ENCODE results near the gene ZNF774. TPM values are rescaled to one million over a fixed set of nuclear protein-coding genes. Genes with fewer than 3 reads are reported as not detected.

The ZNF774 gene
- total and polyA plus RNA-seq, 2 of the 8 experiments (the other 6 are each of a cell fraction or from before 2014, with no cell fraction given), result 0.82 to 2.6 TPM

- no peak overlapping the region for H2BK120ac ChIP-seq (replicated peaks; ENCODE audit: low read depth, low read length)
- no peak overlapping the region for H3K14ac ChIP-seq (ENCODE audit: insufficient read length)
- DNase-seq (ENCODE audit: low read depth in 1 of 2, low spot score in 2 of 2) (no peak), FAIRE-seq (no peak)
- H3K18ac ChIP-seq (ENCODE audit: extremely low read depth, low read length), result no peak overlapping the region
- no peak overlapping the region for H3K4me2 ChIP-seq (ENCODE audit: insufficient read depth in 1 of 2, low read depth in 2 of 2, low read length in 2 of 2)
- no peak overlapping the region for H2BK20ac ChIP-seq (ENCODE audit: low read length)
- no peaks in the 10 kb centered on the region for H3K79me2 ChIP-seq (ENCODE audit: control insufficient read depth in 1 of 2, insufficient read depth in 2 of 2, low read length in 2 of 2)
- no peak overlapping the region for H3K27ac ChIP-seq (ENCODE audit: low read depth, low read length)
- no peak overlapping the region for H2AFZ ChIP-seq (ENCODE audit: low read length)
- H3K23me2 ChIP-seq (ENCODE audit: low read depth, low read length), result no peaks in the 10 kb centered on the region
- no peak overlapping the region for H2BK5ac ChIP-seq (ENCODE audit: low read depth, low read length)
- 90% methylated on average over 7 of the region's 7 CpGs; no CpG with 5 or more reads in 1 of the 2 experiments for WGBS, 2 experiments (ENCODE audit: extremely low coverage in 1 of 2, insufficient coverage in 1 of 2, insufficient read length in 1 of 2, insufficient replicate concordance in 2 of 2, low coverage in 1 of 2, low lambda C conversion rate in 2 of 2, missing lambda C conversion rate in 1 of 2)
- H4K8ac ChIP-seq (ENCODE audit: extremely low read depth, insufficient read depth, low read length), result no peak overlapping the region
- no peaks in the 10 kb centered on the region for H3K27me3 ChIP-seq (replicated peaks in 1 of 4; ENCODE audit: control insufficient read depth in 3 of 4, extremely low read depth in 1 of 4, insufficient read depth in 3 of 4, low read length in 3 of 4)
- H3K9me3 ChIP-seq (ENCODE audit: insufficient read depth in 2 of 2, low read depth in 1 of 2, low read length in 1 of 2), result peaks cover 6% of the 10 kb centered on the region in 2 experiments; a peak in 3 of 4 replicates
- H3K4me1 ChIP-seq (replicated peaks in 1 of 4; ENCODE audit: control insufficient read depth in 3 of 4, insufficient read depth in 4 of 4, low read length in 3 of 4), result no peaks in the 10 kb centered on the region
- H3K9ac ChIP-seq (replicated peaks in 1 of 4; ENCODE audit: extremely low read depth in 1 of 4, low read depth in 3 of 4, low read length in 3 of 4), result no peak overlapping the region
- CTCF ChIA-PET (ENCODE audit: partially characterized antibody), result interaction anchor here (0.7 to 3.3 kb wide), 7 partner anchors 11 to 107 kb away, joined by 3 to 16 read pairs (median 4); no protein-coding TSS in a partner anchor
- H2BK12ac ChIP-seq (ENCODE audit: low read depth, low read length), result no peak overlapping the region
- H4K91ac ChIP-seq (replicated peaks; ENCODE audit: insufficient read length, low read length), result no peak overlapping the region
- no peak overlapping the region for H3K4ac ChIP-seq (replicated peaks; ENCODE audit: insufficient read length, low read depth, low read length)
- H2AK5ac ChIP-seq (ENCODE audit: low read depth, low read length), result no peak overlapping the region
- no peaks in the 10 kb centered on the region for H3K36me3 ChIP-seq (ENCODE audit: control insufficient read depth in 2 of 4, insufficient read depth in 4 of 4, low read length in 3 of 4)
- POLR2A ChIA-PET (ENCODE audit: partially characterized antibody), result interaction anchor here (1.2 to 2.7 kb wide), 2 partner anchors 11 to 13 kb away, joined by 6 to 8 read pairs; partner anchors contain the start of gene IQGAP1
- no peak overlapping the region for H3K56ac ChIP-seq (replicated peaks; ENCODE audit: insufficient read length, low read depth, low read length)
- no peak overlapping the region for H2BK15ac ChIP-seq (ENCODE audit: low read length)
- no peak overlapping the region for H3K23ac ChIP-seq (ENCODE audit: insufficient read length)
- no peaks in the 10 kb centered on the region for H3K79me1 ChIP-seq (ENCODE audit: low read depth, low read length)
- TF ChIP-seq NANOG (IDR thresholded peaks at IDR 0.05; ENCODE audit: insufficient read depth, low read depth, low read length, poor library complexity, severe bottlenecking), result no peak
- no peak for TF ChIP-seq JUND (IDR thresholded peaks at IDR 0.05; ENCODE audit: low read length)
- TF ChIP-seq YY1 (IDR thresholded peaks at IDR 0.05; ENCODE audit: low read depth, low read length), result no peak
- no peak for TF ChIP-seq SIX5 (IDR thresholded peaks at IDR 0.05; ENCODE audit: low read depth, low read length)
- TF ChIP-seq CHD2 (IDR thresholded peaks at IDR 0.05; ENCODE audit: low read length), result no peak
- no peak for TF ChIP-seq MAFK (IDR thresholded peaks at IDR 0.05; ENCODE audit: low read depth, low read length)
- no peak for TF ChIP-seq RXRA (IDR thresholded peaks at IDR 0.05; ENCODE audit: insufficient read depth, low read depth, low read length)
- TF ChIP-seq EZH2 (IDR thresholded peaks at IDR 0.05; ENCODE audit: low read depth, low read length, severe bottlenecking), result no peak
- TF ChIP-seq GABPA (IDR thresholded peaks at IDR 0.05; ENCODE audit: borderline replicate concordance, insufficient read depth, low read length), result no peak
- H4K20me1 ChIP-seq (replicated peaks in 1 of 2; ENCODE audit: control insufficient read depth in 1 of 2, insufficient read depth in 2 of 2, low read length in 2 of 2), result no peaks in the 10 kb centered on the region
- H4K5ac ChIP-seq (ENCODE audit: insufficient read length, low read depth, low read length), result no peak overlapping the region
- no peak overlapping the region for H3K4me3 ChIP-seq (ENCODE audit: extremely low read depth in 1 of 4, insufficient read depth in 2 of 4, low read depth in 3 of 4, low read length in 4 of 4)
Measured at GRCh38 chr15:90375071-90375470, 23.0 kb downstream of the ZNF774 start.

Measured in H1 (cell line).